SK-MEL-5 (cell line): ENCODE measurements around the gene PHTF2. TPM values are rescaled to one million over a fixed set of nuclear protein-coding genes. Genes with fewer than 3 reads are reported as not detected.

Source experiments
- DNase-seq: peaks from one replicate; pipeline ENCODE4 v3.0.0-alpha.2; 2016; ENCODE audit warnings: low read depth, low spot score
- in situ Hi-C: cut with HindIII; loops from 2 replicates; pipeline ENCODE4 v1.10.0; 2016; ENCODE audit warnings: low sequenced_read_pairs, high pct_unique_total_duplicates, low pct_unique_long_range_greater_than_20kb
- total RNA-seq: library from RNA; depleted of rRNA; stranded (reverse); fragments of >200 nt; shearing (Covaris generic); gene quantifications from 2 replicates; pipeline ENCODE4 v1.2.3, GENCODE V29; 2014

Gene PHTF2
- total RNA-seq, 1 experiment from 2014 or later: 23.2 TPM

DNA sequence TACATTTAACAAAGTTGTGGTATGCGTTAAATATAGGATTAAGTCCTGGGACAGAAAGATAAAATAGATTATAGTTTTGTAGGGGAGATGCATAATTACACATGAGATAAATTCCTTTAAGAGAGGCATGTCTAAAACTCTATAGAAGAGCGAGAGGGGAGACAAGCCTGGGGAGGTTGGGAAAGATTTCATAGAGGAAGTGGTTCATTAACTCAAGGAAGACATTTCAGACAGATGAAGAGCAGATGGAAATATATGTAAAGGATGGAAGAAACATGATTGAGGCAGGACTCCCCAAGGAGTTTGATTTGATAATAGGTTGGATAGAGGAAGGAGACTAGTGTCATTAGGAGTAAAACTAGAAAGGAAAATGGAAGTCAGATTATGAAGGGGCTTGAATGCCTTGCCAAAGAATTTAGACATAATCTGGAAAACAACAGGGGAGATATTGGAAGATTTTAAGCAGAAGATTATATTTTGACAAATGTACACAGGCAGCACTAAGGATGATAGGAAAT, 96.1 kb downstream of the PHTF2 start:
- DNase-seq: no peak
- in situ Hi-C loops: no loop called here

- in situ Hi-C loops: no loop called here
Observed at GRCh38 chr7:77895905-77896304, 97.3 kb downstream of the PHTF2 start.

DNA sequence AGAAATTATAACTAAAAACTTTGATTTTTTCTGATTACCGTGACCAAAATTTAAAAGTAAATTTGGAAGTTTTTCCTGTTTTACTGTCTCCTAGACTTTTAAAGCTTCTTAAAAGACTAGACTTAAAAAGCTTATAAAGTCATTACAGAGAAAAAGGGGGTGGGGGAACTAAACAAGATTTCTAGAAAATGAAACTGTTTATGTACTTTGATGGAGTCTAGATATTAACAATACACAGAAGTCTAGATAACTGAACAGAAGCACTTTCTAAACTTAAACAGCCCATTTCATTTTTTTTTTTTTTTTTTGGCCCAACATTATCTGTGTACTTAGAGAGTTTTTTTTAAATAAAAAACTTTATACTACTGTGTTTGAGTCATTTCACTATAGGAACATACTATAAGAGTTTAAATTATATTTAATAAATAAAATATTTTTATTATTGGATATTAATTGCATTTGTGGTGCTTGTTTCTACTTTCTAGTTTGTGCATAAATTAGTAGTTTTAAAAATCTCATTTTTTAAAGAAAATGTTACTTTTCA, 98.5 kb downstream of the PHTF2 start:
- in situ Hi-C loops: no loop called here
- DNase-seq: no peak

More at GRCh38 chr7:77895905-77896304, 97.3 kb downstream of the PHTF2 start:
- DNase-seq: no peak

DNA sequence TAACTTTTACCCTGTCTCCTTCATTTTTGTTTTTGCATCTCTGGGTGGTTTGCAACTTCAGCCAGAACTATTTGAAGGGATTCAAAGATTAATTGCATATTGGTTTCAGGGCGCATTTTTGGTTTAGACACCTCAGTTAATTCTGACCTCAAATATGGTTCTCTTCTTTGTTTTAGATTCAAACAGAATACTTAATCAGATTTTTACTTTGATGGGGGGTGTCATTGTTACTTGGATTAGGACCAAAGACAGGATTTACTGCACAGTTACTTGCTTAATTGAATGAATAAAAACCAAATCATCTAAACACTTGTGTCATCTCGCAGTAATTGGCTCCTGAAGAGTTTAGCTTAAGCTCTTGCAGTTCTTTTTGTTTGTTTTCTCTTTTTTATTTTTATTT, 100.9 kb downstream of the PHTF2 start:
- in situ Hi-C loops: no loop called here
- DNase-seq: no peak

DNA sequence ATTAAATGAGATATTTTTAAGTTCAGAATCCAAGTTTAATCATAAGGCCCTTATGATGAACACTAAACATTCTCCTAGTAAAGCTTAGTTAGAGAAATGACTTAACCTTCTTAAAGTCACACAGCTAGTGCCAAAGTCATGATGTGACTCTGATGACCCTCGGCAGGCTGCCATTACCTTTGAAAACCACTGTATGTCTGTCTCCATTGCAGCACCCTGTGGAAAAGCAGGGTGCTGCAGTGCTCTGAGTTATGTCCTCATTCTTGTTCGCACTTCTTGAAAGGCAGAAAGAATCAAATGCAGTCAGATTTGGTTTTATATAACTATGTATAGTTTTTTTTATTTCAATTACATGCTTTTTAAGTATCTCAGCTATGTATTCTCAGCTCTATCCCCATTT, 105.0 kb downstream of the PHTF2 start:
- DNase-seq: peak; percentile 69
- in situ Hi-C loops: no loop called here

DNA sequence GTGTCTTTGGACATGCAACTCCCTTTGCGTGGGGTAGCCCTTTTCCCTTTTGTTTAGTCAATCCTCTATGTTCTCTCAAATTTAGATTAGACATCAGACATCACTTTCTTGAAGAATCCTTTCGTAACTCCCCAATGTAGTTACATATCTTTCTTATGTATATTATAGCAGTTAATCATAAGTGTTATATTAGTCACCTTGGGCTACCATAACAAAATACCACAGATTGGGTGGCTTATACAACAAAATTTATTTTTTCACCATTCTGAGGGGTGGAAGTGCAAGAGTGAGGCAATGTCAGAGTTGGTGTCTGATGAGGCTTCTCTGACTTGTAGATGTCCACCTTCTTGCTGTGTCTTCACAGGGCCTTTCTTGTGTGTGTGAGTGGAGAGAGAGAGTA, 105.7 kb downstream of the PHTF2 start:
- in situ Hi-C loops: no loop called here
- no peak for DNase-seq

DNA sequence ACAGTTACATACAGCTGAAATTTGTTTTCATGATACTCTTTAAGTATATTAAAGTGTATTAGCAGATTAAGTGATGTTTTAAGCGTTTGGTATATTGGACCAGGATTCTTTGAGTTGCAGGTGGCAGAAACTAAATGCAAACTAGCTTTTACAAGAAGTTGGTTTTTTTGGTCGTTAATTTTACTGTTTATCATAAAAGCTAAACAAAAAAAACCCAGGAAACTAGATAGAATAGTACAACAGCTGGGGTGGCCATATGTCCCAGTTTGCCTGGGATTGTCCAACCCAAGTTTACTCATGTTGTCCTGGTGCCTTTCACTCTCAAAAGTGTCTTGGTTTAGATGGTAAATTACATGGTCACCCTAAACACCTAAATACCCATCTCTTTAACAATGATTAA, 108.7 kb downstream of the PHTF2 start:
- DNase-seq: no peak
- in situ Hi-C loops: no loop called here

- in situ Hi-C loops: no loop called here
- no peak for DNase-seq
Observed at GRCh38 chr7:77908664-77909063, 110.1 kb downstream of the PHTF2 start.

DNA sequence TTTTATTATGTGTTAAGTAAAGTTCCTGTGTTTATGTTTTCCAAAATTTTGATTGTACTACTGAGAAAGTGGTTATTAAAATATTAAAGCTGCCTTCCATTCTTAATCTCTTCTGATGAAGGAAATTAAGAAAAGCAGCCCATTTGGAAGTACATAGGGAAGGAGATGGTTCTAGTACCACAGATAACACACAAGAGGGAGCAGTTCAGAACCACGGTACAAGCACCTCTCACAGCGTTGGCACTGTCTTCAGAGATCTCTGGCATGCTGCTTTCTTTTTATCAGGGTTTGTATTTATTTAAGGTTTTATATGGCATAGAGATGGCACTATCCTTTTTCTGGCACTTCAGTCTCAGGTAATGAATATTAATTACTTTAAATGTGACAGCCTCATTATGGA, 111.6 kb downstream of the PHTF2 start:
- in situ Hi-C loops: no loop called here
- DNase-seq: peak; percentile 36

DNA sequence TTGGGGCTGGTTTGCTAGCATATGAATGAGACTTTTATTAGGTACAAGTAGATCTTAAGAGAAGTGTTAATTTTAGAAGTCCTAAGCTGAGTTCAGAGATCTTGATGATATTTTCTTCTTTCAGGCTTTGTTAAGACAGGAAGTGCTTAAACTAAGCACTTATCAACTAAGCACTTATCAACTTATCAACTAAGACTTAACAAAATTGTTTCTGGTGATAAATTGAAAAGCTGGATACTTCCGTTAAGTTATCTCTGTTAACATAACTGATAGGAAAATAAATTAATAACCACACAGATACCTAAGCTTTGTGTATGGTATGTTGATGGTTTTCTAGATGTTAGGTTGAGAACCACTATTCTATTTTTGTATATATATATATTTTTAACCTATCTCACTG, 113.7 kb downstream of the PHTF2 start:
- in situ Hi-C loops: no loop called here
- no peak for DNase-seq

DNA sequence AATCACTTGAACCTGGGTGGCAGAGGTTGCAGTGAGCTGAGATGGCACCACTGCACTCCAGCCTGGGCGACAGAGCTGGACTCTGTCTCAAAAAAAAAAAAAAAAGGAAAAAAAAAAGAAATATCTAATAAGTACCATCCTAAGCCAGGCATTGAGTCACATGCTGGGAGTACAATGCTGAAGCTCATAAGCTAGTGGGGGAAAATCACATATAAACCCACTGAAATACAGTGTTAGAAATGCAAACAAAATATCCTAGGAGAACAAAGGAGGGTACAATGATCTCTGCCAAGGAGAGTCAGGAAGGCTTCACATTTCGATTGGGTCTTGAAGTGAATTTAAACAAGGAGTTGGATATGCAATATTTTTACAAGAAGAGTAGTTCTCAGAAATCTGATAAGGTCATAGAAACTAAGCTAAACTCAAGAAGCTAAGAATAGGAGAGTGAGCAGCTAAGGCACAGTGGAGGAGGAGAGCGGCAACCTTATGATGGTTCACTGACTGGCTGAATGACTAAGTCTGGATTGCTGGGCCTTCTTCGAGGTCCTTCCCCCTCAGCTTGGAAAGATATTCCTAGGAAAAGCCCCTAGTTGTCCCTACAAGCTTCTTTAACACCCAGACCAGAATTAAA, 115.5 kb downstream of the PHTF2 start:
- in situ Hi-C loops: no loop called here
- DNase-seq: no peak

- DNase-seq: no peak
- in situ Hi-C loops: no loop called here
Observed at GRCh38 chr7:77917500-77918262, 119.1 kb downstream of the PHTF2 start.

DNA sequence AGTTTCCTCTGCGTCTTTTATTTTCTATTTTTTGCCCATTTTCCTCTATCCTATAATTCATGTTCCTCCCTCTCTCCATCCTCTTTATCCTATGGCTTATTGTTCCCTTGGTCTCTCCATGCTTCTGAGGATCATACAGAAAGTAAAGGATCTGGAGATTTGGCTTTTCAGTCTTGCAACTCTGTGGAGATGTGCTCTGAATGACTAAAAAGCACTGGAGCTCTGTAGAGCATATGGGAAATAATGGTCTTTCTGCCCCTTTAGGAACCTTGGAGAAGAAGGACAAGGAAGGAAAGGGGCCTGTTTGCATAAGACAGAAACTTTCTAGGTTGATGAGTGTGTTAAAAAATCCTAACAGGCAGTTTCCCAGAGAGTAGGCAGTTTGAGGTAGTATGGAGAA, 120.1 kb downstream of the PHTF2 start:
- in situ Hi-C loops: no loop called here
- DNase-seq: no peak

GRCh38 chr7:77923419-77923818, 124.8 kb downstream of the PHTF2 start:
- in situ Hi-C loops: no loop called here
- peak; percentile 72 for DNase-seq

DNA sequence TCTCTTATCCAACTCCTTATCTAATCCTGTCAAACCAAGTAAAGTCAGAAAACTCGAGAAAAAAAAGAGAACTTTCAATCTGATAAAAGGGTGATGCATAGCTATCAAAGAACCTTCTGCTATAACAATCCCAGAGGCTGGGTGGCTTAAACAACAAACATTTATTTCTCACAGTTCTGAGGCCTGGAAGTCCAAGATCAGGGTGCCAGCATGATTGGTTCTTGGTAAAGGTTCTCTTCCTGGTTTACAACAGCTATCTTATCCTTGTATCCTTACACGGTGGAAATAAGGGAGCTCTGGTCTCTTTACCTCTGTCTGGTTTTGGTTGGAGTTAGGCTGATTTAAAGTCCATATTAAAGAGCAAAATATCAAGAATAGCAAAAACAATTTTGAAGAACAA, 131.9 kb downstream of the PHTF2 start:
- DNase-seq: no peak
- in situ Hi-C loops: no loop called here

GRCh38 chr7:77931841-77932240, 133.3 kb downstream of the PHTF2 start:
- in situ Hi-C loops: no loop called here
- DNase-seq: no peak

- DNase-seq: no peak
Observed at GRCh38 chr7:77933394-77933793, 134.8 kb downstream of the PHTF2 start.

DNA sequence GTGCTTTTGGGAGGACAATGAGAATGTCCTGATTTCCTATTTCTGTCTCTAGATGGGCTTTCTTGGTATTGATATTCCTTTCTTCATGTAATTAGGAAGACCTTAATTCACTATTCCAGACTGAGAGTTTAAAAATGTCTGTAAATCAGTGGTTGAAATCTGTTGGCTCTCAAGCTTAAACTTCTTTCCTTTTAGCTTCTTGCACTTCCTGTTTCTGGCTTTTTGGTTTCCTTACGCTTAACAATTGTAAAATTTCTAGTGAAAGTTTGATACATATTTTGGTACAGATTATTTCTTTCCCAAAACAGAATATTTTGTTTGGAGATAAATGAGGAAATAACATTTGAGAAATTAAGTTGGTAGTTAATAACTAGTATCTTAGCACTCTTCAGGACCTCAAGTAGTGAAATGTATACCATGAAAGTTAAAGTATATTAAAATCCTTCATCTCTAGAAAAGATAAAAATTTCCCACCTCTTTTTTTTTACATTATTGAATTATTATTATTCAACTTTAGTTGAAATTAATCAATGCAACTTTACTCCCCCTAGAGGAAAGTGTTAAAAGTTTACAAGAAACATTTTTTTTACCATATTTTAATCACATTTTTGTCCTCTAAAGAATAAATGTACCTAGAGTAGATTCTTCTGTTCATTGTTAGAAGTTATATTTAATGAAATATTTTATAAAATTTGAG, 137.2 kb downstream of the PHTF2 start:
- in situ Hi-C loops: no loop called here
- DNase-seq: peak; percentile 47

More at GRCh38 chr7:77933394-77933793, 134.8 kb downstream of the PHTF2 start:
- in situ Hi-C loops: no loop called here
